ENCODE measurements around the gene TGFB1.

TGFB1 gene

GRCh38 chr19:41353466-41354342, at the start of gene TGFB1:
Gene TGFB1 (minus strand): TSS chr19:41353922. CDS start chr19:41353044, 878 bp downstream.
- H3K4me1 ChIP-seq (ENCODE audit: control insufficient read depth, insufficient read depth, low read length) = peaks cover 3% of the 10 kb centered on the region
- peak within 1 kb of the TSS; percentile 73 for H3K9ac ChIP-seq (ENCODE audit: low read depth, low read length)
- H3K36me3 ChIP-seq (ENCODE audit: control insufficient read depth, insufficient read depth, low read length) = no peaks in the 10 kb centered on the region
- no peaks in the 10 kb centered on the region for H3K9me3 ChIP-seq (ENCODE audit: control insufficient read depth, insufficient read depth, low read length)
- H3K4me3 ChIP-seq (ENCODE audit: low read depth, low read length) = peak within 1 kb of the TSS; percentile 56
- peaks cover 19% of the 10 kb centered on the region for H3K27me3 ChIP-seq (ENCODE audit: control insufficient read depth, insufficient read depth, low read length)

GRCh38 chr19:41402010-41402409, 48.3 kb upstream of the TGFB1 start:
- Histone ChIP-seq H3K9me3 (ENCODE audit: control insufficient read depth, insufficient read depth, low read length) (no peaks in the 10 kb centered on the region), H3K4me3 (ENCODE audit: low read depth, low read length) (no peak overlapping the region), H3K27me3 (ENCODE audit: control insufficient read depth, insufficient read depth, low read length) (no peaks in the 10 kb centered on the region), H3K4me1 (ENCODE audit: control insufficient read depth, insufficient read depth, low read length) (peaks cover 5% of the 10 kb centered on the region), H3K9ac (ENCODE audit: low read depth, low read length) (no peak overlapping the region), H3K36me3 (ENCODE audit: control insufficient read depth, insufficient read depth, low read length) (no peaks in the 10 kb centered on the region)

- Histone ChIP-seq H3K9me3 (ENCODE audit: control insufficient read depth, insufficient read depth, low read length) (no peaks in the 10 kb centered on the region), H3K4me3 (ENCODE audit: low read depth, low read length) (no peak overlapping the region), H3K36me3 (ENCODE audit: control insufficient read depth, insufficient read depth, low read length) (no peaks in the 10 kb centered on the region), H3K4me1 (ENCODE audit: control insufficient read depth, insufficient read depth, low read length) (peaks cover 3% of the 10 kb centered on the region), H3K9ac (ENCODE audit: low read depth, low read length) (no peak overlapping the region), H3K27me3 (ENCODE audit: control insufficient read depth, insufficient read depth, low read length) (no peaks in the 10 kb centered on the region)
These were observed 47.8 kb upstream of the TGFB1 start for GRCh38 chr19:41401483-41401882.

- no peak overlapping the region for H3K4me3 ChIP-seq (ENCODE audit: low read depth, low read length)
- no peak overlapping the region for H3K9ac ChIP-seq (ENCODE audit: low read depth, low read length)
- peaks cover 3% of the 10 kb centered on the region for H3K4me1 ChIP-seq (ENCODE audit: control insufficient read depth, insufficient read depth, low read length)
These were observed 45.8 kb upstream of the TGFB1 start for GRCh38 chr19:41399525-41399924.

GRCh38 chr19:41399091-41399490, 45.4 kb upstream of the TGFB1 start:
- Histone ChIP-seq H3K9me3 (ENCODE audit: control insufficient read depth, insufficient read depth, low read length) (no peaks in the 10 kb centered on the region), H3K4me1 (ENCODE audit: control insufficient read depth, insufficient read depth, low read length) (peaks cover 3% of the 10 kb centered on the region), H3K4me3 (ENCODE audit: low read depth, low read length) (no peak overlapping the region), H3K9ac (ENCODE audit: low read depth, low read length) (no peak overlapping the region), H3K36me3 (ENCODE audit: control insufficient read depth, insufficient read depth, low read length) (no peaks in the 10 kb centered on the region), H3K27me3 (ENCODE audit: control insufficient read depth, insufficient read depth, low read length) (no peaks in the 10 kb centered on the region)

More at GRCh38 chr19:41399525-41399924, 45.8 kb upstream of the TGFB1 start:
- H3K27me3 ChIP-seq (ENCODE audit: control insufficient read depth, insufficient read depth, low read length) = no peaks in the 10 kb centered on the region
- no peaks in the 10 kb centered on the region for H3K9me3 ChIP-seq (ENCODE audit: control insufficient read depth, insufficient read depth, low read length)
- H3K36me3 ChIP-seq (ENCODE audit: control insufficient read depth, insufficient read depth, low read length) = no peaks in the 10 kb centered on the region

- Histone ChIP-seq H3K27me3 (ENCODE audit: control insufficient read depth, insufficient read depth, low read length) (no peaks in the 10 kb centered on the region), H3K36me3 (ENCODE audit: control insufficient read depth, insufficient read depth, low read length) (no peaks in the 10 kb centered on the region), H3K4me1 (ENCODE audit: control insufficient read depth, insufficient read depth, low read length) (peaks cover 3% of the 10 kb centered on the region)
These were observed 44.9 kb upstream of the TGFB1 start for GRCh38 chr19:41398598-41398997.

DNA sequence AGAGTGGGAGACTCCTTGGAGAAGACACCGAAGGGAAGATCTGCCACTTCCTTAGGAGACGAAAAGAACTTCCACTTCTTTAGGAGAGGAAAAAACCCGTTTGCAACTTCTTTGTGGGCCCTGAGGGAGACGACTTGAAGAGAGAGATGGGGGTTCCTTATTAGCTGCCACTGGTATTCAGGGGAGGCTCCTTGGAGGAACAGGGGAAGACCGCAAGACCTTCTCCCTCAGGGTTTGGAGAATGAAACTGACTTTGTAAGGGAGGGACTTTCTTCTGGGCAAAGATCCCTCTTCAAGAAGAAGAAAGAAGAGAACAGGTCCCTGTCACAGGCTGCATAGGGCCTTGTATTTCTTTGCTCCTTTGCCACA, 44.3 kb upstream of the TGFB1 start:
- Histone ChIP-seq H3K27me3 (ENCODE audit: control insufficient read depth, insufficient read depth, low read length) (no peaks in the 10 kb centered on the region), H3K9ac (ENCODE audit: low read depth, low read length) (peak overlapping the region; percentile 93), H3K36me3 (ENCODE audit: control insufficient read depth, insufficient read depth, low read length) (no peaks in the 10 kb centered on the region), H3K4me3 (ENCODE audit: low read depth, low read length) (peak overlapping the region; percentile 78), H3K9me3 (ENCODE audit: control insufficient read depth, insufficient read depth, low read length) (no peaks in the 10 kb centered on the region), H3K4me1 (ENCODE audit: control insufficient read depth, insufficient read depth, low read length) (peaks cover 3% of the 10 kb centered on the region)

More at GRCh38 chr19:41398598-41398997, 44.9 kb upstream of the TGFB1 start:
- no peak overlapping the region for H3K9ac ChIP-seq (ENCODE audit: low read depth, low read length)
- no peaks in the 10 kb centered on the region for H3K9me3 ChIP-seq (ENCODE audit: control insufficient read depth, insufficient read depth, low read length)
- H3K4me3 ChIP-seq (ENCODE audit: low read depth, low read length) = peak overlapping the region; percentile 78

GRCh38 chr19:41397086-41398049, 43.6 kb upstream of the TGFB1 start, which contains the start of the genes BCKDHA and EXOSC5:
Gene BCKDHA (plus strand): TSS chr19:41397818. CDS start chr19:41397828, 10 bp downstream.
Gene EXOSC5 (minus strand): TSS chr19:41397359. CDS start chr19:41397328, 31 bp downstream.
- Histone ChIP-seq H3K4me1 (ENCODE audit: control insufficient read depth, insufficient read depth, low read length) (peaks cover 3% of the 10 kb centered on the region), H3K36me3 (ENCODE audit: control insufficient read depth, insufficient read depth, low read length) (no peaks in the 10 kb centered on the region), H3K9ac (ENCODE audit: low read depth, low read length) (peak within 1 kb of the TSS; percentile 93), H3K9me3 (ENCODE audit: control insufficient read depth, insufficient read depth, low read length) (no peaks in the 10 kb centered on the region), H3K27me3 (ENCODE audit: control insufficient read depth, insufficient read depth, low read length) (no peaks in the 10 kb centered on the region), H3K4me3 (ENCODE audit: low read depth, low read length) (peak within 1 kb of the TSS; percentile 78)

DNA sequence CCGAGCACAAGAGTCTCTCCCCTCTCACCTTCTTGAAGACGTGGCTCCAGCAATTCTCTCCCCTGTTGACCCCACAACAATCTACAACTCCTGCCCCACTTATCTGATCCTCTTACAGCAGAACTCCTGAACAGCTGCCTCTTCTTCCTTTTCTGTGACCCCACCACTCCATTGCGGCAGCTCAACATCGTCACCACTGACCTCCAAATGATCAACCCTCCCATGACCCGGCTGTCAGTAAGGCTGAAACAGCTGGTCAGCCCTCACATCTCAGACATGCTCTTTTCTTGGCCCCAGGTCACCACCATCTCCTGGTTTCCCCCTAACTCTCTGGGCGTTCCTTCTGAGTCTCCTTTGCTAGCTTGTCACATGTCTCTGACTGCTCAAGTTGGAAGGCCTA, 41.6 kb upstream of the TGFB1 start:
- Histone ChIP-seq H3K4me3 (ENCODE audit: low read depth, low read length) (no peak overlapping the region), H3K9ac (ENCODE audit: low read depth, low read length) (no peak overlapping the region), H3K4me1 (ENCODE audit: control insufficient read depth, insufficient read depth, low read length) (peaks cover 3% of the 10 kb centered on the region), H3K36me3 (ENCODE audit: control insufficient read depth, insufficient read depth, low read length) (peaks cover 10% of the 10 kb centered on the region), H3K27me3 (ENCODE audit: control insufficient read depth, insufficient read depth, low read length) (no peaks in the 10 kb centered on the region), H3K9me3 (ENCODE audit: control insufficient read depth, insufficient read depth, low read length) (no peaks in the 10 kb centered on the region)

GRCh38 chr19:41392775-41393174, 39.1 kb upstream of the TGFB1 start:
- Histone ChIP-seq H3K9ac (ENCODE audit: low read depth, low read length) (no peak overlapping the region), H3K4me3 (ENCODE audit: low read depth, low read length) (no peak overlapping the region), H3K4me1 (ENCODE audit: control insufficient read depth, insufficient read depth, low read length) (no peaks in the 10 kb centered on the region), H3K27me3 (ENCODE audit: control insufficient read depth, insufficient read depth, low read length) (no peaks in the 10 kb centered on the region), H3K36me3 (ENCODE audit: control insufficient read depth, insufficient read depth, low read length) (peaks cover 20% of the 10 kb centered on the region), H3K9me3 (ENCODE audit: control insufficient read depth, insufficient read depth, low read length) (no peaks in the 10 kb centered on the region)

GRCh38 chr19:41391618-41392017, 37.9 kb upstream of the TGFB1 start:
- Histone ChIP-seq H3K27me3 (ENCODE audit: control insufficient read depth, insufficient read depth, low read length) (no peaks in the 10 kb centered on the region), H3K36me3 (ENCODE audit: control insufficient read depth, insufficient read depth, low read length) (peaks cover 20% of the 10 kb centered on the region), H3K9me3 (ENCODE audit: control insufficient read depth, insufficient read depth, low read length) (no peaks in the 10 kb centered on the region), H3K4me3 (ENCODE audit: low read depth, low read length) (no peak overlapping the region), H3K9ac (ENCODE audit: low read depth, low read length) (no peak overlapping the region), H3K4me1 (ENCODE audit: control insufficient read depth, insufficient read depth, low read length) (no peaks in the 10 kb centered on the region)
